RWPE1 (cell line): ENCODE measurements around the gene SLC12A3.
A peak's percentile ranks its signal among the peaks of the same experiment; 100 is the strongest.

Experiments used
- CTCF ChIA-PET: fragments of 350-600 bp; sonication (Branson Sonifier 250); formaldehyde crosslinking; extraction: SDS; loops from one replicate; lab custom pipeline; 2021; lab: Yijun Ruan, JAX
- POLR2A ChIA-PET: fragments of 400-600 bp; formaldehyde crosslinking; extraction: SDS; loops from one replicate; lab custom pipeline; 2020; ENCODE audit warnings: antibody characterized with exemption; ENCODE audit not compliant: low non-redundant PET; lab: Yijun Ruan, JAX
- DNase-seq: peaks from one replicate; pipeline ENCODE4 v3.0.0; 2012; ENCODE audit warnings: low spot score
- H3K27ac ChIP-seq: fragments of 450-650 bp; 2 replicates; pipeline ENCODE4 v1.5.1; 2017
- CTCF ChIP-seq: fragments of 450-650 bp; conservative IDR thresholded peaks from 2 replicates; pipeline ENCODE4 v1.5.1; 2017; ENCODE audit warnings: low read depth, mild to moderate bottlenecking

SLC12A3 gene

GRCh38 chr16:56941856-56942331 is 76.9 kb downstream of the SLC12A3 start:
- no peak for TF ChIP-seq CTCF
- H3K27ac ChIP-seq: no peak overlapping the region
- no peak for DNase-seq
- ChIA-PET POLR2A (no interaction called here), CTCF (no interaction called here)

GRCh38 chr16:56943761-56944375 is 78.9 kb downstream of the SLC12A3 start:
- POLR2A ChIA-PET: interaction anchor here (0.6 kb wide), 1 partner anchor 98 kb away, joined by 3 read pairs; no protein-coding TSS in a partner anchor
- CTCF ChIA-PET: interaction anchor here (0.6 kb wide), 2 partner anchors 27 to 72 kb away, joined by 3 read pairs; no protein-coding TSS in a partner anchor
- DNase-seq: no peak
- H3K27ac ChIP-seq: peak overlapping the region; percentile 40; the same call in 1 of the 2 replicates
- TF ChIP-seq CTCF: no peak

GRCh38 chr16:56944954-56945839 is 80.2 kb downstream of the SLC12A3 start:
- CTCF ChIA-PET: interaction anchor here (0.5 kb wide), 1 partner anchor 57 kb away, joined by 4 read pairs; no protein-coding TSS in a partner anchor
- TF ChIP-seq CTCF: no peak
- H3K27ac ChIP-seq: peak overlapping the region; percentile 39
- DNase-seq: peak; percentile 61
- POLR2A ChIA-PET: no interaction called here

GRCh38 chr16:56945847-56946527 is 81.0 kb downstream of the SLC12A3 start:
- no peak for DNase-seq
- no peak for TF ChIP-seq CTCF
- ChIA-PET CTCF (interaction anchor here (0.5 to 0.7 kb wide), 2 partner anchors 58 to 79 kb away, joined by 4 to 5 read pairs; no protein-coding TSS in a partner anchor), POLR2A (no interaction called here)
- H3K27ac ChIP-seq: peak overlapping the region; percentile 28; the same call in 1 of the 2 replicates

GRCh38 chr16:56946767-56947603 is 82.0 kb downstream of the SLC12A3 start:
- no peak for TF ChIP-seq CTCF
- ChIA-PET CTCF (interaction anchor here (0.6 to 0.7 kb wide), 5 partner anchors 18 to 534 kb away, joined by 3 to 4 read pairs (median 3); no protein-coding TSS in a partner anchor), POLR2A (interaction anchor here (0.8 kb wide), 1 partner anchor 76 kb away, joined by 3 read pairs; no protein-coding TSS in a partner anchor)
- peak overlapping the region; percentile 36 for H3K27ac ChIP-seq
- no peak for DNase-seq
